ENCODE results near the gene TAMM41.
"Not testable (repeated sequence)": the region's sequence is repeated elsewhere in the genome, so short reads cannot be mapped to it uniquely, and the experiment has no call there.

The TAMM41 gene

DNA sequence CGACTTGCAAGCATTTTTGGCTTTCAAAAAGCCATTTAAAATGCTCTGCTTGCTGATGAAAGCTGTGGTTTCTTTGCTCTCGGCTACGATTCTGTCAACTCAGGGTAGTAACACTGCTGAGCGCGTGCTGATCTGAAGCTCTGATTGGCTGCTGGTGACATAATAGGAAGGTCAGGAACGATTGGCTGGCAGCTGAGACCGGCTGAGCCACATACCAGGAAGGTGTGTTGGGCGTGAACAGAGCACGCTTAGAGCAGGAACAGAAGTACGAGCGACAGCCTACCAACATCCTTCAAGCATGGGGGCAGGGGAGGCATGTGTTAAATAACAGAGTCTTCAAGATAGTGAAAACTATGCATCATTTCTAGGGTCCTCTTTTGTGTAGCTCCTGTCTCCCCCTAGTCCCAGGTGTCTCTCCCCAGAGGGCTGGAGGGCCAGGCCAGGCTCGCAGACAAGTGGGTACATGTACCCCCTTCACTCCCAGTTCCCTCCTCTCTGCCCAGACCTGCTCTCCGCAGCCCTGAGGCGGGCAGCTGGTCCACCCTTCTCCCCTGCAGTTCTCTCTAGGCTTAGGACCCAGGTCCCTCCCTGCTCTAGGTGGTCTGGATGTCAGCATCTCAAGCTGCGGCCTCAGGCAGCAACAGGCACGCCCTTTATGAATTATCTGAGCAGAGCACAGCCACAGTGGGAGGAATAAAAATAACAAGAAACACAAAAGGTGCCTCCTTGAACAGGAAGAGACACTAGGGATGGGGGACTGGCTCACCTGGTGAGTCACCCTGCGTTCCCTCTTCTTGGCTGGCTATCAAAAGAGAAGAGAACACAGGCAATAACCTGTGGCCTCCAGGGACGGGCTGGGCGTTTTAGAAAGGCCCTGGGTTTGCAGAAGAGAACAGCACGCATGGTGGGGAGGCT lies 76.0 kb downstream of the TAMM41 start:
- Histone ChIP-seq H3K9me3 (no peaks in the 10 kb centered on the region), H3K4me1 (no peaks in the 10 kb centered on the region), H3K36me3 (replicated peaks) (no peaks in the 10 kb centered on the region), H3K4me3 (no peak overlapping the region), H3K27me3 (ENCODE audit: low read depth) (no peaks in the 10 kb centered on the region)
- in situ Hi-C loops (cut with MboI; ENCODE audit: low sequenced_read_pairs): no loop called here
- peak; percentile 16 to 54 for DNase-seq (ENCODE audit: low spot score in 2 of 2)

DNA sequence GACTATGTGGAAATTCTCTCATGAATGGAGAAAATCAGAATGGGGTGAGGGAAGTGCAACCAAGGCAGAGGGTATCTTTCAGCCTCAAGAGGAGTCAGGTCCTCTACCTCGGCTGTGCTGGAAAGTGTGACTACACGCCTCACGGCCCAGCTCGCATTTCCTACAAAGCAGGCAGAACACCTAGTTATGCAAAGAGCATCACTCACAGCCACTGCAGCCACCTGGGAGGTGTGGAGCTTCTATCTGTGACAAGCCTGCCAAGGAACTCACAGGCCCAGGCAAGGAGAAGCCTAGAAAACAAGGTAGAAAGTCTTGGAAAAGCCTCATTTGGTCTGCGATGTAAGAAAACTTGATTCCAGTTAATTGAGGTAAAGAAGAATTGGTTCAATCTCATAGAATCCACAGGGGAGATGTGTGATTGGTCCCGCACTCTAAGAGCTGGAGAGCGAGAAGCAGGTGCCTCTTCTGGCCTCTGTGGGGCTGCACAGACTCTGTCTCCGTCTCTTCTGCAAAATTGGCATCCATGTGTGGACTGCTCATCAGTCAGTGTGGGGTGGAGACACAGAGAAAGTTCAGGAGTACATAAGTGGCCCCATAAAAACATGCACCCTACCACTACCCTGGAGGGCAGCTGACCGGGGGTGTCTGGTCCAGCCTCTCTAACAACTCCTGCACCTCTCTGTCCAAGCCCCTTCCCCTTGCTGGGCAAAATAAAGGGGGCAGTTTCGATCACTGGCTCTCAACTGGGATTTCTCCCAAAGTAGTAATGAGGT lies 76.8 kb downstream of the TAMM41 start:
- no peaks in the 10 kb centered on the region for H3K36me3 ChIP-seq (replicated peaks)
- H3K4me3 ChIP-seq: no peak overlapping the region
- H3K27me3 ChIP-seq (ENCODE audit: low read depth): no peaks in the 10 kb centered on the region
- H3K9me3 ChIP-seq: no peaks in the 10 kb centered on the region
- in situ Hi-C loops (cut with MboI; ENCODE audit: low sequenced_read_pairs): no loop called here
- no peaks in the 10 kb centered on the region for H3K4me1 ChIP-seq
- no peak for DNase-seq (ENCODE audit: low spot score in 2 of 2)

DNA sequence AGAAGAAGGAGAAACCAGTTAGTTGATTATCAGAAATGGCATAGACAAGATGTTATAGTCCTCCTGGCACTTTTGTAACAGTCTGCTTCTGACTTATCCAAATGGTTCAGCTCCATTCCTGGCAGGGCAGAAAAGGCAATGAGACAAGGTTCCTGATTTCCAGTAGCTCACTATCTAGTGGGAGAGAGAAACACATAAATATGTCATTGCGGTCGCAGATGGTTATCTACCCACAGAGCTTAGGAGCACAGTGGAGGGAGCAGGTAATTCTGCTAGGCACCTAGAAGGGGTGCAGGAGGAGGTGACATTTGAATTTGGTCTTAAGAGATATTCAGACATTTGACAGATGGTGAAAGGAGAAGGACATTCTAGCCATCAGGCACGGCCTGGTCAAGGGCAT lies 78.1 kb downstream of the TAMM41 start:
- H3K27me3 ChIP-seq (ENCODE audit: low read depth): no peaks in the 10 kb centered on the region
- H3K4me3 ChIP-seq: no peak overlapping the region
- H3K4me1 ChIP-seq: no peaks in the 10 kb centered on the region
- no peak for DNase-seq (ENCODE audit: low spot score in 2 of 2)
- in situ Hi-C loops (cut with MboI; ENCODE audit: low sequenced_read_pairs): no loop called here
- no peaks in the 10 kb centered on the region for H3K36me3 ChIP-seq (replicated peaks)
- no peaks in the 10 kb centered on the region for H3K9me3 ChIP-seq

DNA sequence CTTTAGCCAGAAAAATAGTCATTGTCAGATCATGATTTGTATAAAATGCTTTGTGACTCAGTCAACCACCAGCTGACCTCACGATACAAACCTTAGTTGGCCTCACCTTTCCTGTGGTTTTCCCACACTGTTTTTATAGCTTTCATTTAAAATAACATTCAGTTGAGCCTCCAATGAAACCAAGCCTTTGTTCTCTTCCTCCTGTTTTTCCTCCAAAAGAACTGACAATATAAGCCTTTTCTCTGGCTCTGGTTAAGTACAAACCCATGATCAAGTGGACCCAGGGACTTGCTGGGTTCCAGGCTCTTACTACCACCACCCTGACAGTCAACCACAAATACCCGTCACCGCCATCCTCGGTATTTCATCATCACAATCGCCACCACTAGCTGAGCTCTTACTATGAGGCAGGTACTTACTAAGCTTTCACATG lies 81.7 kb downstream of the TAMM41 start:
- Histone ChIP-seq H3K4me3 (no peak overlapping the region), H3K36me3 (replicated peaks) (no peaks in the 10 kb centered on the region), H3K27me3 (ENCODE audit: low read depth) (no peaks in the 10 kb centered on the region), H3K9me3 (no peaks in the 10 kb centered on the region), H3K4me1 (no peaks in the 10 kb centered on the region)
- in situ Hi-C loops (cut with MboI; ENCODE audit: low sequenced_read_pairs): no loop called here
- no peak for DNase-seq (ENCODE audit: low spot score in 2 of 2)

GRCh38 chr3:11759996-11760395 lies 86.7 kb downstream of the TAMM41 start:
- Histone ChIP-seq H3K4me3 (no peak overlapping the region), H3K4me1 (no peaks in the 10 kb centered on the region), H3K36me3 (replicated peaks) (no peaks in the 10 kb centered on the region), H3K9me3 (no peaks in the 10 kb centered on the region), H3K27me3 (ENCODE audit: low read depth) (no peaks in the 10 kb centered on the region)
- no peak for DNase-seq (ENCODE audit: low spot score in 2 of 2)
- in situ Hi-C loops (cut with MboI; ENCODE audit: low sequenced_read_pairs): no loop called here

GRCh38 chr3:11757929-11758328 lies 88.8 kb downstream of the TAMM41 start:
- Histone ChIP-seq H3K27me3 (ENCODE audit: low read depth) (no peaks in the 10 kb centered on the region), H3K9me3 (no peaks in the 10 kb centered on the region), H3K4me1 (no peaks in the 10 kb centered on the region), H3K36me3 (replicated peaks) (no peaks in the 10 kb centered on the region), H3K4me3 (no peak overlapping the region)
- in situ Hi-C loops (cut with MboI; ENCODE audit: low sequenced_read_pairs): no loop called here
- DNase-seq (ENCODE audit: low spot score in 2 of 2): no peak

GRCh38 chr3:11757441-11757875 lies 89.2 kb downstream of the TAMM41 start:
- in situ Hi-C loops (cut with MboI; ENCODE audit: low sequenced_read_pairs): no loop called here
- Histone ChIP-seq H3K4me1 (no peaks in the 10 kb centered on the region), H3K4me3 (no peak overlapping the region), H3K36me3 (replicated peaks) (no peaks in the 10 kb centered on the region), H3K27me3 (ENCODE audit: low read depth) (no peaks in the 10 kb centered on the region), H3K9me3 (no peaks in the 10 kb centered on the region)
- DNase-seq (ENCODE audit: low spot score in 2 of 2): no peak

- DNase-seq (ENCODE audit: low spot score in 2 of 2): no peak
- in situ Hi-C loops (cut with MboI; ENCODE audit: low sequenced_read_pairs): no loop called here
- H3K9me3 ChIP-seq: no peaks in the 10 kb centered on the region
These were observed 91.4 kb downstream of the TAMM41 start for GRCh38 chr3:11755276-11755675.

DNA sequence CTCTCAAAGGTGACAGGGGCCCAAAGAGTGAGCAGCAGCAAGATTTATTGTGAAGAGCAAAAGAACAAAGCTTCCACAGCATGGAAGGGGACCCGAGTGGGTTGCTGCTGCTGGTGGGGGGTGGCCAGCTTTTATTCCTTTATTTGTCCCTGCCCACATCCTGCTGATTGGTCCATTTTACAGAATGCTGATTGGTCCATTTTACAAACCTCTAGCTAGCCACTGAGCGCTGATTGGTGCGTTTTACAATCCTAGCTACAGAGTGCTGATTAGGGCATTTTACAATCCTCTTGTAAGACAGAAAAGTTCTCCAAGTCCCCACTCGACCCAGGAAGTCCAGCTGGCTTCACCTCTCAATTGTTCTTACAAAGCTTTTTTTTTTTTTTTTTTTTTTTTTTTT lies 94.4 kb downstream of the TAMM41 start:
- H3K4me1 ChIP-seq; H3K36me3 ChIP-seq (replicated peaks); H3K27me3 ChIP-seq (ENCODE audit: low read depth); H3K9me3 ChIP-seq; H3K4me3 ChIP-seq; DNase-seq (ENCODE audit: low spot score in 2 of 2); in situ Hi-C loops (cut with MboI; ENCODE audit: low sequenced_read_pairs): not testable (repeated sequence)

More at GRCh38 chr3:11755276-11755675, 91.4 kb downstream of the TAMM41 start:
- H3K36me3 ChIP-seq (replicated peaks): no peaks in the 10 kb centered on the region
- no peaks in the 10 kb centered on the region for H3K27me3 ChIP-seq (ENCODE audit: low read depth)
- no peak overlapping the region for H3K4me3 ChIP-seq
- H3K4me1 ChIP-seq: no peaks in the 10 kb centered on the region

DNA sequence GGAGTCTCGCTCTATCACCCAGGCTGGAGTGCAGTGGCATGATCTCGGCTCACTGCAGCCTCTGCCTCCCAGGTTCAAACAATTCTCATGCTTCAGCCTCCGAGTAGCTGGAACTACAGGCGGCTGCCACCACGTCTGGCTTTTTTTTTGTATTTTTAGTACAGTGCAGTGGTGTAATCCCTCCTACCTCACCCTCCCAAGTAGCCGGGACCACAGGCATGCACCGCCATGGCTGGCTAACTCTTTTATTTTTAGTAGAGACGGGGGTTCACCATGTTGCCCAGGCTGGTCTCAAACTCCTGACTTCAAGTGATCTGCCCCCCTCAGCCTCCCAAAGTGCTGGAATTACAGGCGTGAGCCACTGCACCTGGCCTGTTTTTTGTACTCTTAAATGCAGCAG lies 98.4 kb downstream of the TAMM41 start:
- H3K4me3 ChIP-seq; H3K9me3 ChIP-seq; DNase-seq (ENCODE audit: low spot score in 2 of 2); in situ Hi-C loops (cut with MboI; ENCODE audit: low sequenced_read_pairs); H3K27me3 ChIP-seq (ENCODE audit: low read depth); H3K36me3 ChIP-seq (replicated peaks); H3K4me1 ChIP-seq: not testable (repeated sequence)

Measured in HAP-1 (cell line).